ENCODE measurements around the gene RFNG.

The RFNG gene

GRCh38 chr17:82077617-82078358, 26.2 kb upstream of the RFNG start:
- DNase-seq (ENCODE audit: low read depth in 2 of 2), result no peak

- DNase-seq (ENCODE audit: low read depth in 2 of 2), result no peak
Measured at GRCh38 chr17:82076785-82077591, 25.4 kb upstream of the RFNG start.

- no peak for DNase-seq (ENCODE audit: low read depth in 2 of 2)
Measured at GRCh38 chr17:82076018-82076784, 24.6 kb upstream of the RFNG start.

GRCh38 chr17:82073446-82073845, 21.8 kb upstream of the RFNG start:
- no peak for DNase-seq (ENCODE audit: low read depth in 2 of 2)

- no peak for DNase-seq (ENCODE audit: low read depth in 2 of 2)
Measured at GRCh38 chr17:82072827-82073226, 21.2 kb upstream of the RFNG start.

- no peak for DNase-seq (ENCODE audit: low read depth in 2 of 2)
Measured at GRCh38 chr17:82070611-82071010, 19.0 kb upstream of the RFNG start.

- peak; percentile 41 to 61 for DNase-seq (ENCODE audit: low read depth in 2 of 2)
Measured at GRCh38 chr17:82065638-82066303, 14.2 kb upstream of the RFNG start, which contains the start of gene DUS1L. DUS1L (minus strand) TSS chr17:82065804; CDS start chr17:82065059, 745 bp downstream.

GRCh38 chr17:82065193-82065637, 13.6 kb upstream of the RFNG start:
- DNase-seq (ENCODE audit: low read depth in 2 of 2), result no peak

- DNase-seq (ENCODE audit: low read depth in 2 of 2), result no peak
Measured at GRCh38 chr17:82064433-82065192, 13.0 kb upstream of the RFNG start.

GRCh38 chr17:82063424-82064415, 12.1 kb upstream of the RFNG start:
- DNase-seq (ENCODE audit: low read depth in 2 of 2), result no peak

- no peak for DNase-seq (ENCODE audit: low read depth in 2 of 2)
Measured at GRCh38 chr17:82062984-82063368, 11.4 kb upstream of the RFNG start.

GRCh38 chr17:82062076-82062983, 10.7 kb upstream of the RFNG start:
- no peak for DNase-seq (ENCODE audit: low read depth in 2 of 2)

- DNase-seq (ENCODE audit: low read depth in 2 of 2), result no peak
Measured at GRCh38 chr17:82061047-82061925, 9.7 kb upstream of the RFNG start.

- DNase-seq (ENCODE audit: low read depth in 2 of 2), result no peak
Measured at GRCh38 chr17:82060614-82061013, 9.0 kb upstream of the RFNG start.

- DNase-seq (ENCODE audit: low read depth in 2 of 2), result no peak
Measured at GRCh38 chr17:82060001-82060380, 8.4 kb upstream of the RFNG start.

GRCh38 chr17:82059272-82060000, 7.8 kb upstream of the RFNG start:
- no peak for DNase-seq (ENCODE audit: low read depth in 2 of 2)

- no peak for DNase-seq (ENCODE audit: low read depth in 2 of 2)
Measured at GRCh38 chr17:82058855-82059249, 7.2 kb upstream of the RFNG start.

All from stimulated activated CD4-positive, alpha-beta T cell treated with anti-CD3 and anti-CD28 coated beads, Interleukin-15, amount 100 ng/mL, for 48 hours (primary cell).